GM21360 (cell line): ENCODE measurements around the gene IL13RA2.

Source experiments
- ATAC-seq: cut with Tn5 transposase; IDR thresholded peaks from one replicate; pipeline ENCODE4 v1.9.1; 2021; ENCODE audit warnings: mild to moderate bottlenecking, moderate library complexity; ENCODE audit not compliant: unreplicated experiment

Gene IL13RA2

GRCh38 chrX:114999906-115000305 is 17.5 kb downstream of the IL13RA2 start:
- no peak for ATAC-seq

GRCh38 chrX:114997779-114998178 is 19.6 kb downstream of the IL13RA2 start:
- no peak for ATAC-seq

GRCh38 chrX:114985967-114986592 is 31.3 kb downstream of the IL13RA2 start:
- no peak for ATAC-seq

DNA sequence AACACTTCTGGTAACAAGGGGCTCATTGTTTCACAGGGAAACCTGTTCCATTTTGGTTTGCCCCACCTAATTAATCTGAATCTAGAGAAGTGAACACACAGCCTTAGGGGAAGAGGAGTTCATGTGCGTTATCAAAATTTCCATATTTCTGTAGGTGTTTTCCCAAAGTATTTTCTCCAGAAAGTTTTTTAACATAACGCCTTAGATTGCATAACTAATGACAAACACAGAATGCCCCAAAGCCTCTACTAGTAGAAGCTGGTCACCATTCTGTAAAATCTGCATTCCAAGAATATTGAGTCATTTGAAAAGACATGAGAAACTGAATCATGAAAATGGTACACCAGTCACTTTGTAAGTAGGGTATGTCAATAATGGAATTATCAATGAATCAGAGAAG is 41.1 kb downstream of the IL13RA2 start:
- ATAC-seq = no peak

DNA sequence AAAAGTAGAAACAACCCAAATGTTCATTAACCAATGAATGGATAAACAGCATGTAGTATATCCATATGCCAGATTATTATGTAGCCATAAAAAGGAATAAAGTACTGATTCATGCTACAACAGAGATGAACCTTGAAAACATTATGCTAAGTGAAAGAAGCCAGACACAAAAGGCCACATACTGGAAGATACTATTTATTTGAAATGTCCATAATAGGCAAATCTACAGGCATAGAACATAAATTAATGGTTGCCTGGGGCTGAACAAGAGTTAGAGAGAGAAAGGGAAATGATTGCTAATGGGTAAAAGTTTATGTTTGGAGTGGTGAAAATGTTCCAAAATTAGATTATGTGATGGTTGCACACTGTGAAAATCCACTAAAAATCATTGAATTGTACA is 44.4 kb downstream of the IL13RA2 start:
- ATAC-seq = no peak

DNA sequence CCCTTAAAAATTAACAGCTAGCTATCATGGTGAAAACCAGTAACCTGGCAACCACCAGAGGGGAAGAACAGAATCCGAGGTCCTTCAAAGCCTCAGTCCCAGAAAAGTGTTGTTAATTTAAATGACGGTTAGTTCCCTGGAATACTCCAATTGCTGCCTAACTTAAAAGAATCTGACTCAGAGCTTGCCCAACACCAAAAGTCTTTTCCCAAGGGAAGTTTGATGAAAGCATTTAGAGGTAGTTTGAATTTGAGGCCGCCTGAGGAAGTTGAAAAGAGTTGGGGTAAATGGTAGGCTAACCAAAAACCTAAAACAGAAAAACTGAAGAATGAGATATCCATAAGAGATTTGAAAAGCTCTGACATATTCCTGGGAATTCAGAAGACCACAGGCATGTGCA is 46.6 kb downstream of the IL13RA2 start:
- no peak for ATAC-seq

- no peak for ATAC-seq
These were observed 53.0 kb downstream of the IL13RA2 start for GRCh38 chrX:114964374-114964773.

DNA sequence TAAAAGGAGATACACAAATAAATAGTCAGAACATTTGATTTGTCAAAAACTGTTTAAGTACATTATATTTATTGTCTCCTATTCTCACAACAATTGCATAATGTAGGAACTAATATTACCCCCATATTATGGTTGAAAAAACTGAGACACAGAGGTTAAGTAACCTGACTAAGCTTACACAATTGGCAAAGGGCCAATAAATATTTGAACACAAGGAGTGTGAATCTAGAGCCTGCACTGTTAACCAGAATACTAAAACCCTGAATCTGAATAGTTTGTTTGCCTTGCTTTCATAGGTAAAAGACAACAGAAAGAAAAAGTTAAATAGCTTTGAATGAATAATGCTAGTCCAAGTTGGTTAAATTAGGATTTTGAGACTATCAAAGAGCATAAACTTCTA is 55.2 kb downstream of the IL13RA2 start:
- ATAC-seq = no peak

DNA sequence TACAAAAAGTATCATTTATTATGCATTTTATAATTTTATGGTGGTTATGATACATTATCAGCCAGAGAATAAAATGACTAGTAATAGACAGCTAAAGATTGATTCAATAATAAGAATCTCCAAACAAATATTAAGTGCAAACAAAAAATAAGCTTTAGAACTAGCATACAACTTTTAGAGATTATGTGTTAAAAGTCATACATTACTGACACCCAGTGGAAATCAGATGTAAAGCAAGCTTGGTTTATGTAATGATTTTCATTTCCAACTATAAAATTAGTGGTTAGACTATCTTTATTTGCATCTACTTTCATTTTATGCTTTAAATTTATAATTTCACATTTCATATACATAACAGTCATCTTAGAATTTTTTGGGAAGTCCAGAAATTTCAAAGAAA is 57.7 kb downstream of the IL13RA2 start:
- ATAC-seq = no peak
